A673 (cell line): ENCODE results near the gene HIPK1. TPM values are rescaled to one million over a fixed set of nuclear protein-coding genes. Genes with fewer than 3 reads are reported as not detected.
A peak's percentile ranks its signal among the peaks of the same experiment; 100 is the strongest.

Experiments
- BruUV-seq: library from RNA; stranded (reverse); fragments of 400-500 nt; replicated peaks from 2 replicates; lab custom pipeline; 2021; lab: Mats Ljungman, UMichigan
- CTCF ChIA-PET: fragments of 300-600 bp; sonication (Branson Sonifier 250); formaldehyde crosslinking; loops from one replicate; lab custom pipeline; 2022; ENCODE audit warnings: antibody characterized with exemption; lab: Charles Lee
- POLR2A ChIA-PET: fragments of 300-600 bp; sonication (Branson Sonifier 250); formaldehyde crosslinking; loops from one replicate; lab custom pipeline; 2022; ENCODE audit warnings: antibody characterized with exemption; ENCODE audit not compliant: low non-redundant PET; lab: Charles Lee
- DNase-seq: peaks from one replicate; pipeline ENCODE4 v3.0.0-alpha.2; 2015; ENCODE audit warnings: low spot score
- H3K27ac ChIP-seq: fragments of 200-600 bp; sonication (generic); 2 replicates; pipeline ENCODE4 v1.5.1; 2016; ENCODE audit warnings: mixed run types, low read depth, mild to moderate bottlenecking, mixed read lengths, antibody characterized with exemption, low read length; ENCODE audit not compliant: poor library complexity, severe bottlenecking
- H3K27me3 ChIP-seq: fragments of 200-600 bp; sonication (generic); replicated peaks from 2 replicates; pipeline ENCODE4 v1.6.1; 2017; ENCODE audit warnings: mixed run types, low read depth, mild to moderate bottlenecking, mixed read lengths, antibody characterized with exemption, low read length; ENCODE audit not compliant: insufficient read depth, poor library complexity
- H3K36me3 ChIP-seq: fragments of 200-600 bp; sonication (generic); 2 replicates; pipeline ENCODE4 v1.6.1; 2016; ENCODE audit warnings: mixed run types, mild to moderate bottlenecking, mixed read lengths, antibody characterized with exemption, low read length; ENCODE audit not compliant: insufficient read depth, poor library complexity, severe bottlenecking
- H3K4me1 ChIP-seq: fragments of 200-600 bp; sonication (generic); 2 replicates; pipeline ENCODE4 v1.6.1; 2017; ENCODE audit warnings: mixed run types, mild to moderate bottlenecking, mixed read lengths, antibody characterized with exemption, low read length; ENCODE audit not compliant: insufficient read depth, poor library complexity, severe bottlenecking
- H3K4me3 ChIP-seq: fragments of 200-600 bp; sonication (generic); 2 replicates; pipeline ENCODE4 v1.5.1; 2016; ENCODE audit warnings: low read depth, mixed run types, mild to moderate bottlenecking, mixed read lengths, low read length; ENCODE audit not compliant: poor library complexity, severe bottlenecking
- H3K9me3 ChIP-seq: fragments of 200-600 bp; sonication (generic); 2 replicates; pipeline ENCODE4 v1.6.1; 2016; ENCODE audit warnings: mixed run types, low read depth, mild to moderate bottlenecking, mixed read lengths, antibody characterized with exemption, low read length; ENCODE audit not compliant: poor library complexity, severe bottlenecking
- EZH2 ChIP-seq: fragments of 200-600 bp; sonication (generic); IDR thresholded peaks from 2 replicates; pipeline ENCODE4 v1.6.1; 2017; ENCODE audit warnings: borderline replicate concordance, low read depth, mild to moderate bottlenecking, mixed read lengths, antibody characterized with exemption, low read length; ENCODE audit not compliant: poor library complexity, severe bottlenecking
- intact Hi-C: fragments of 100-400 bp; cut with micrococcal nuclease; formaldehyde crosslinking; loops from one replicate; pipeline ENCODE4 v1.10.0; 2022; ENCODE audit not compliant: unreplicated experiment
- total RNA-seq: library from RNA; stranded (reverse); gene quantifications from 2 replicates; pipeline ENCODE4 v1.2.3, GENCODE V29; 2021
- TF ChIP-seq, protein P1 (sequence below): fragments of 300-800, 200-600 bp; sonication (generic); conservative IDR thresholded peaks from 2 replicates; pipeline ENCODE4 v1.5.1; 2017; ENCODE audit warnings: low read depth, mild to moderate bottlenecking, antibody characterized with exemption, low read length, moderate library complexity, mixed read lengths

The HIPK1 gene
- total RNA-seq, 1 experiment from 2014 or later, result 81.3 TPM

GRCh38 chr1:113999799-114000198, 70.7 kb downstream of the HIPK1 start:
- Histone ChIP-seq H3K27ac (no peak overlapping the region), H3K4me3 (no peak overlapping the region), H3K36me3 (no peaks in the 10 kb centered on the region), H3K27me3 (no peaks in the 10 kb centered on the region), H3K4me1 (peaks cover 21% of the 10 kb centered on the region), H3K9me3 (peaks cover 8% of the 10 kb centered on the region)
- no TSS peak for BruUV-seq
- intact Hi-C loops, result no loop called here
- DNase-seq, result no peak
- CTCF ChIA-PET, result no interaction called here
- TF ChIP-seq, protein P1, sequence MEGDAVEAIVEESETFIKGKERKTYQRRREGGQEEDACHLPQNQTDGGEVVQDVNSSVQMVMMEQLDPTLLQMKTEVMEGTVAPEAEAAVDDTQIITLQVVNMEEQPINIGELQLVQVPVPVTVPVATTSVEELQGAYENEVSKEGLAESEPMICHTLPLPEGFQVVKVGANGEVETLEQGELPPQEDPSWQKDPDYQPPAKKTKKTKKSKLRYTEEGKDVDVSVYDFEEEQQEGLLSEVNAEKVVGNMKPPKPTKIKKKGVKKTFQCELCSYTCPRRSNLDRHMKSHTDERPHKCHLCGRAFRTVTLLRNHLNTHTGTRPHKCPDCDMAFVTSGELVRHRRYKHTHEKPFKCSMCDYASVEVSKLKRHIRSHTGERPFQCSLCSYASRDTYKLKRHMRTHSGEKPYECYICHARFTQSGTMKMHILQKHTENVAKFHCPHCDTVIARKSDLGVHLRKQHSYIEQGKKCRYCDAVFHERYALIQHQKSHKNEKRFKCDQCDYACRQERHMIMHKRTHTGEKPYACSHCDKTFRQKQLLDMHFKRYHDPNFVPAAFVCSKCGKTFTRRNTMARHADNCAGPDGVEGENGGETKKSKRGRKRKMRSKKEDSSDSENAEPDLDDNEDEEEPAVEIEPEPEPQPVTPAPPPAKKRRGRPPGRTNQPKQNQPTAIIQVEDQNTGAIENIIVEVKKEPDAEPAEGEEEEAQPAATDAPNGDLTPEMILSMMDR, result no peak
- no peak for TF ChIP-seq EZH2
- POLR2A ChIA-PET, result no interaction called here

- no peak for TF ChIP-seq EZH2
- TF ChIP-seq, protein P1, result no peak
- Histone ChIP-seq H3K9me3 (peaks cover 2% of the 10 kb centered on the region), H3K27me3 (no peaks in the 10 kb centered on the region), H3K4me1 (peaks cover 21% of the 10 kb centered on the region), H3K4me3 (no peak overlapping the region), H3K36me3 (no peaks in the 10 kb centered on the region), H3K27ac (no peak overlapping the region)
- ChIA-PET POLR2A (interaction anchor here (0.6 kb wide), 1 partner anchor 443 kb away, joined by 3 read pairs; no protein-coding TSS in a partner anchor), CTCF (no interaction called here)
- intact Hi-C loops, result no loop called here
- no TSS peak for BruUV-seq
- no peak for DNase-seq
Measured at GRCh38 chr1:114000406-114000805, 71.3 kb downstream of the HIPK1 start.

DNA sequence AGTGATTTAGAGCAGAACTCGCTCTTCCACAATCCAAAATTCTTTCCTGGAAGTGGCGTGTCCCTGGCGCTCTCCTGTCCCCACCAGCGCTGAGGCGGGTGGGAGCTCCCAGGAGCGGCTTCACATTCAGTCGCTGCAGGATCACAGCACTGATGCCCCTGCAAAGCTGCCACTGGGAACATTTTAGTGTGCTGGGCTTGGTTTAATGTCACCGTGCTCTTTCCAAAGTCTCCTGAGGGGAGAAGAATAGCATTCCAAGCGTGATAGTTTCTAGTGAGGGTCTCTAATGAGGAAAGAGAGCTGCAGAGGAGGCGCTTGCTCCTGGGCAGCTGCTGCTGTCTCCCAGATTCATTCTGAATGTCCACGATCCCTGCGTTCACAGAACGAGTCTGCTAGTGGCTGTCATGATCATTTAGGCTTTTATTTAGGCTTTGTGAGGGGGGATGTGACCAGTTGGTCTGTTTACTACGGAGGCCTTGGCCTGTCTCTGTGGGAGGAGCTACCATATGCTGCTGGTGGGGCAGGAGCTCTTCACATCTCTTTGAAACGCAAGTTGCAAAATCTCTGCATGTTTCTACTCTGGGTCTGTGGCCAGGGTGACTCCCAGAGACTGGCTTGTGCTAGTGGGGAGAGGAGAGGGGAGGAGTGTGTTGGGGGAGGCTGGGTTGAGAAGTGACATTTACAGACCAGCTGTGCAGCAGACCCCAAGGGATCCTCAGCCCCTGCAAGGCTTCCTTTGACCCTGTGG, 73.5 kb downstream of the HIPK1 start:
- Histone ChIP-seq H3K36me3 (no peaks in the 10 kb centered on the region), H3K27ac (peak overlapping the region; percentile 17), H3K9me3 (no peaks in the 10 kb centered on the region), H3K27me3 (no peaks in the 10 kb centered on the region), H3K4me3 (no peak overlapping the region), H3K4me1 (peaks cover 21% of the 10 kb centered on the region)
- CTCF ChIA-PET, result no interaction called here
- intact Hi-C loops, result no loop called here
- POLR2A ChIA-PET, result no interaction called here
- BruUV-seq, result no TSS peak
- no peak for DNase-seq
- no peak for TF ChIP-seq EZH2
- TF ChIP-seq, protein P1, result no peak
